HepG2 (cell line): Measurements from ENCODE around the gene HAGHL. TPM values are rescaled to one million over a fixed set of nuclear protein-coding genes. Genes with fewer than 3 reads are reported as not detected.

Experiments used
- AHR ChIP-seq: IDR thresholded peaks from 2 replicates; pipeline ENCODE4 v1.6.1; 2018; ENCODE audit warnings: missing genetic modification reagents, missing compliant biosample characterization
- ATM ChIP-seq: fragments of 450-650 bp; IDR thresholded peaks from 2 replicates; pipeline ENCODE4 v1.7.1; 2017; ENCODE audit warnings: mild to moderate bottlenecking, borderline replicate concordance
- CBFB ChIP-seq: sonication (generic); formaldehyde crosslinking; IDR thresholded peaks from 2 replicates; pipeline ENCODE4 v1.4.0; 2020; ENCODE audit warnings: missing genetic modification reagents
- CEBPB ChIP-seq: IDR thresholded peaks from 2 replicates; pipeline ENCODE4 v1.6.1; 2011; ENCODE audit warnings: low read depth, low read length, improper control_type of control experiment, borderline replicate concordance
- ETV5 ChIP-seq: IDR thresholded peaks from 2 replicates; pipeline ENCODE4 v1.6.1; 2018; ENCODE audit warnings: missing biosample characterization, missing genetic modification reagents, inconsistent platforms, borderline replicate concordance
- GATAD2A ChIP-seq: IDR thresholded peaks from 2 replicates; pipeline ENCODE4 v1.6.1; 2016
- HMG20A ChIP-seq: IDR thresholded peaks from 2 replicates; pipeline ENCODE4 v1.6.1; 2016; ENCODE audit warnings: borderline replicate concordance
- ISX ChIP-seq: sonication (generic); formaldehyde crosslinking; conservative IDR thresholded peaks from 2 replicates; pipeline ENCODE4 v1.5.0; 2020; ENCODE audit warnings: missing genetic modification reagents
- KLF9 ChIP-seq: IDR thresholded peaks from 2 replicates; pipeline ENCODE4 v1.6.1; 2016; ENCODE audit warnings: low read depth
- MED1 ChIP-seq: sonication (generic); formaldehyde crosslinking; IDR thresholded peaks from 2 replicates; pipeline ENCODE4 v1.4.0; 2020; ENCODE audit warnings: missing genetic modification reagents
- MTF2 ChIP-seq: sonication (generic); formaldehyde crosslinking; IDR thresholded peaks from 2 replicates; pipeline ENCODE4 v1.5.0; 2020; ENCODE audit warnings: missing genetic modification reagents, borderline replicate concordance
- NR2F2 ChIP-seq: IDR thresholded peaks from 2 replicates; pipeline ENCODE4 v1.6.1; 2012; ENCODE audit warnings: low read depth, inconsistent platforms, borderline replicate concordance
- PCBP1 ChIP-seq: fragments of 200-400 bp; formaldehyde crosslinking; IDR thresholded peaks from 2 replicates; pipeline ENCODE4 v1.6.1; 2017; ENCODE audit warnings: mild to moderate bottlenecking, low read depth, low read length, borderline replicate concordance
- RBAK ChIP-seq: sonication (generic); formaldehyde crosslinking; IDR thresholded peaks from 2 replicates; pipeline ENCODE4 v1.5.1; 2020; ENCODE audit warnings: mild to moderate bottlenecking, missing genetic modification reagents
- SMAD3 ChIP-seq: sonication (generic); formaldehyde crosslinking; IDR thresholded peaks from 2 replicates; pipeline ENCODE4 v1.4.0; 2020; ENCODE audit warnings: missing genetic modification reagents
- SOX13 ChIP-seq, 3 experiments: fragments of 450-650 bp in 1 of 3; sonication (generic) in 1 of 3; formaldehyde crosslinking in 1 of 3; IDR thresholded peaks in 2 of 3; conservative IDR thresholded peaks in 1 of 3; 2 replicates each; pipeline versions ENCODE4 v1.5.0 to v1.6.1; 2016 to 2020; ENCODE audit warnings: antibody characterized with exemption in 1 of 3, mild to moderate bottlenecking in 1 of 3, missing compliant biosample characterization in 1 of 3, missing genetic modification reagents in 1 of 3, moderate library complexity in 1 of 3
- SRF ChIP-seq: IDR thresholded peaks from 2 replicates; pipeline ENCODE4 v1.6.1; 2011; ENCODE audit warnings: mild to moderate bottlenecking, low read depth, low read length, moderate library complexity
- ZC3H4 ChIP-seq: sonication (generic); formaldehyde crosslinking; IDR thresholded peaks from 2 replicates; pipeline ENCODE4 v1.4.0; 2020; ENCODE audit warnings: missing genetic modification reagents, borderline replicate concordance
- ZNF10 ChIP-seq: sonication (generic); formaldehyde crosslinking; IDR thresholded peaks from 2 replicates; pipeline ENCODE4 v1.4.0; 2020; ENCODE audit warnings: mild to moderate bottlenecking, low read depth, missing genetic modification reagents, borderline replicate concordance
- ZNF253 ChIP-seq: sonication (generic); formaldehyde crosslinking; IDR thresholded peaks from 2 replicates; pipeline ENCODE4 v1.8.0; 2022; ENCODE audit warnings: mild to moderate bottlenecking, missing genetic modification reagents, borderline replicate concordance
- ZNF331 ChIP-seq: sonication (generic); formaldehyde crosslinking; IDR thresholded peaks from 2 replicates; pipeline ENCODE4 v1.4.0; 2020; ENCODE audit warnings: missing genetic modification reagents
- ZNF546 ChIP-seq: sonication (generic); formaldehyde crosslinking; conservative IDR thresholded peaks from 2 replicates; pipeline ENCODE4 v1.8.1; 2023; ENCODE audit warnings: mild to moderate bottlenecking, missing genetic modification reagents
- ZNF557 ChIP-seq: sonication (generic); formaldehyde crosslinking; IDR thresholded peaks from 2 replicates; pipeline ENCODE4 v1.4.0; 2020; ENCODE audit warnings: missing genetic modification reagents
- ZNF562 ChIP-seq: sonication (generic); formaldehyde crosslinking; IDR thresholded peaks from 2 replicates; pipeline ENCODE4 v1.8.0; 2022; ENCODE audit warnings: missing genetic modification reagents, borderline replicate concordance
- polyA plus RNA-seq, 8 experiments: library from polyadenylated mRNA; depleted of rRNA in 3 of 8; stranded (reverse) in 7 of 8; unstranded in 1 of 8; fragments of >200 nt; fragmentation: Illumina TruSeq in 4 of 8; extraction: Trizol in 4 of 8; gene quantifications; 2 replicates each; pipeline versions ENCODE4 v1.2.1 to v1.2.3, GENCODE V29; 2011 to 2016; ENCODE audit warnings: low read depth in 4 of 8, missing spikeins in 1 of 8, mixed read lengths in 1 of 8; ENCODE audit not compliant: insufficient read depth in 1 of 8
- total RNA-seq, 5 experiments: library from RNA; depleted of rRNA; stranded (reverse); fragments of >200 nt; fragmentation: Illumina TruSeq; extraction: Trizol; gene quantifications; 2 replicates each; pipeline ENCODE4 v1.2.3, GENCODE V29; 2016; ENCODE audit warnings: low read depth in 1 of 5
- TF ChIP-seq, protein P1 (sequence below): sonication (generic); formaldehyde crosslinking; IDR thresholded peaks from 2 replicates; pipeline ENCODE4 v1.5.0; 2020; ENCODE audit warnings: mild to moderate bottlenecking, missing genetic modification reagents, moderate library complexity
- TF ChIP-seq, protein P2 (sequence below): sonication (generic); IDR thresholded peaks from 2 replicates; pipeline ENCODE4 v1.6.1; 2016; ENCODE audit warnings: low read depth, borderline replicate concordance
- TF ChIP-seq, protein P3 (sequence below): sonication (generic); formaldehyde crosslinking; IDR thresholded peaks from 2 replicates; pipeline ENCODE4 v1.4.0; 2020; ENCODE audit warnings: missing genetic modification reagents, low read depth, mild to moderate bottlenecking, borderline replicate concordance

The HAGHL gene
- total and polyA plus RNA-seq, 2 of the 13 experiments (the other 11 are each of a cell fraction or from before 2014, with no cell fraction given) = 3.4 to 8.4 TPM

DNA sequence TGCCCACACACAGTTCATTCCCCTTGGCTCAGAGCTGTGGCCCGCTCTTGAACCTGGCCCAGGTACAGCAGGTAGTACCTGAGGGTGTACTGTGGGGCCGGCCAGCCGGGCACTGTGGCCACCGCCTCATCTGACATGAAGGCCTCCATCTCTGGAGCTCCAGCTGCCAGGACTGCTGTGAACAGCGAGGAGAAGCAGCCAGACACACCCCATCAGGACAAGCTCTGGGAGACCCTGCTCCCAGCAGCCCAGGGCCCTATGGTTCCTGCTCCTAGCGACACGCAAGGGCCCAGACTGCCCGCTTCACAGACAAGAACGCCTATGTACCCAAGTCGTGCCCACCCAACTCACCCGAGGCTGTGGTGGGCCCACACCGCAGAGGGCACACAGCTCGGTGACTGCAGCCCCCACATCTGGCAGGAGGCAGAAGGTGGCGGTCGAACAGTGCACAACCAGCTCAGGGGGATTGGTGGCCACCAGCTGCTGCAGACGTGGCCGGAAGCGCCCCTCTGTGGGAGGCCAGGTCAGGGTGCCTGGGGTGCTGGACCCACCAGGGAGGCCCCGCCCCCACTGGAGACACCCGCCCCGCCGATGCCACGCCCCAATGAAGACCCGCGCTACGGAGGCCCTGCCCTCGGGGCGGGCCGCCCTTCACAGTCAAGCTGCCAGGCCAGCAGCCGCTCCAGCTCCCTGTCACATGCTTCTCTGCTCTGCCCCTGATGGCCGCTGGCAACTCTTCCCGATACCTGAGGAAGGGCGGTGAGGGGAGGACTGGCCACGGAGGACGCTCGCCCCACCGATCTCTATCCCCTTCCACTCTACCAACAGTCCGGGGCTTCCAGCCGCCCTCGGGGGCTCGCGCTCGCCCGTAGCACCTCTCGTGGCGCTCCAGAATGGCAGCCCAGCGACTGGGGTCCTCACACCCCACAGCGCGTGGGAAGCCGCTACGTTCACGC, 47.8 kb upstream of the HAGHL start (continued):
- TF ChIP-seq, protein P1, sequence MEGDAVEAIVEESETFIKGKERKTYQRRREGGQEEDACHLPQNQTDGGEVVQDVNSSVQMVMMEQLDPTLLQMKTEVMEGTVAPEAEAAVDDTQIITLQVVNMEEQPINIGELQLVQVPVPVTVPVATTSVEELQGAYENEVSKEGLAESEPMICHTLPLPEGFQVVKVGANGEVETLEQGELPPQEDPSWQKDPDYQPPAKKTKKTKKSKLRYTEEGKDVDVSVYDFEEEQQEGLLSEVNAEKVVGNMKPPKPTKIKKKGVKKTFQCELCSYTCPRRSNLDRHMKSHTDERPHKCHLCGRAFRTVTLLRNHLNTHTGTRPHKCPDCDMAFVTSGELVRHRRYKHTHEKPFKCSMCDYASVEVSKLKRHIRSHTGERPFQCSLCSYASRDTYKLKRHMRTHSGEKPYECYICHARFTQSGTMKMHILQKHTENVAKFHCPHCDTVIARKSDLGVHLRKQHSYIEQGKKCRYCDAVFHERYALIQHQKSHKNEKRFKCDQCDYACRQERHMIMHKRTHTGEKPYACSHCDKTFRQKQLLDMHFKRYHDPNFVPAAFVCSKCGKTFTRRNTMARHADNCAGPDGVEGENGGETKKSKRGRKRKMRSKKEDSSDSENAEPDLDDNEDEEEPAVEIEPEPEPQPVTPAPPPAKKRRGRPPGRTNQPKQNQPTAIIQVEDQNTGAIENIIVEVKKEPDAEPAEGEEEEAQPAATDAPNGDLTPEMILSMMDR (CRISPR knock-in tag) = peak; percentile 45; the same call in 1 of the 2 replicates
- no peak for TF ChIP-seq ZNF253 (CRISPR knock-in tag)
- TF ChIP-seq CEBPB = no peak
- no peak for TF ChIP-seq ATM
- TF ChIP-seq, protein P2, sequence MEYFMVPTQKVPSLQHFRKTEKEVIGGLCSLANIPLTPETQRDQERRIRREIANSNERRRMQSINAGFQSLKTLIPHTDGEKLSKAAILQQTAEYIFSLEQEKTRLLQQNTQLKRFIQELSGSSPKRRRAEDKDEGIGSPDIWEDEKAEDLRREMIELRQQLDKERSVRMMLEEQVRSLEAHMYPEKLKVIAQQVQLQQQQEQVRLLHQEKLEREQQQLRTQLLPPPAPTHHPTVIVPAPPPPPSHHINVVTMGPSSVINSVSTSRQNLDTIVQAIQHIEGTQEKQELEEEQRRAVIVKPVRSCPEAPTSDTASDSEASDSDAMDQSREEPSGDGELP = peak; percentile 57; the same call in 1 of the 2 replicates
- TF ChIP-seq ZNF557 (CRISPR knock-in tag) = no peak
- TF ChIP-seq MTF2 = no peak
- TF ChIP-seq ZNF546 = peak; percentile 31; the same call in 1 of the 2 replicates
- no peak for TF ChIP-seq RBAK
- no peak for TF ChIP-seq CBFB (CRISPR knock-in tag)
- TF ChIP-seq HMG20A (CRISPR knock-in tag) = no peak
- no peak for TF ChIP-seq SOX13 (IDR thresholded peaks at IDR 0.05)
- 0 out of 4 replicates have a peak, but pooled peaks of 1 of the 2 experiments have one; percentile 12 for TF ChIP-seq SOX13 (CRISPR knock-in tag; conservative IDR thresholded peaks at IDR 0.05 in 1 of 2, IDR thresholded peaks at IDR 0.05 in 1 of 2)
- no peak for TF ChIP-seq NR2F2
- 0 out of 2 replicates have a peak, but pooled peaks have one; percentile 12 for TF ChIP-seq GATAD2A (CRISPR knock-in tag)
- peak; percentile 76; the same call in 1 of the 2 replicates for TF ChIP-seq ETV5
- TF ChIP-seq KLF9 (CRISPR knock-in tag) = peak; percentile 77; the same call in 1 of the 2 replicates
- TF ChIP-seq ZNF10 (CRISPR knock-in tag) = no peak
- TF ChIP-seq AHR (CRISPR knock-in tag) = no peak
- no peak for TF ChIP-seq ZNF562 (CRISPR knock-in tag)
- peak; percentile 44; the same call in 1 of the 2 replicates for TF ChIP-seq MED1 (CRISPR knock-in tag)
- no peak for TF ChIP-seq ISX (CRISPR knock-in tag)
- TF ChIP-seq ZC3H4 = no peak
- TF ChIP-seq, protein P3, sequence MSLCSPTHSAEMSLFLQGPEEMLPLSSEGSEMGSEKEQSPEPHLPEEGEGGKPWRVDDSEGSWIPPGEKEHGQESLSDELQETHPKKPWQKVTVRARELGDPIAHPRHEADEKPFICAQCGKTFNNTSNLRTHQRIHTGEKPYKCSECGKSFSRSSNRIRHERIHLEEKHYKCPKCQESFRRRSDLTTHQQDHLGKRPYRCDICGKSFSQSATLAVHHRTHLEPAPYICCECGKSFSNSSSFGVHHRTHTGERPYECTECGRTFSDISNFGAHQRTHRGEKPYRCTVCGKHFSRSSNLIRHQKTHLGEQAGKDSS (CRISPR knock-in tag) = no peak
- no peak for TF ChIP-seq SRF
- no peak for TF ChIP-seq PCBP1
- TF ChIP-seq ZNF331 (CRISPR knock-in tag) = 0 out of 2 replicates have a peak, but pooled peaks have one; percentile 37
- no peak for TF ChIP-seq SMAD3 (CRISPR knock-in tag)
